HEK293 (cell line): Measurements from ENCODE around the gene SYNE1.

ENCODE experiments used
- REPIN1 ChIP-seq: fragments of 450-650 bp; formaldehyde crosslinking; IDR thresholded peaks from 2 replicates; pipeline ENCODE4 v1.5.1; 2017; ENCODE audit warnings: missing biosample characterization, missing genetic modification characterization, low read depth
- ZNF221 ChIP-seq: fragments of 450-650 bp; formaldehyde crosslinking; IDR thresholded peaks from 2 replicates; pipeline ENCODE4 v1.5.1; 2017; ENCODE audit warnings: missing biosample characterization, missing genetic modification characterization, borderline replicate concordance
- ZNF510 ChIP-seq: fragments of 450-650 bp; formaldehyde crosslinking; IDR thresholded peaks from 2 replicates; pipeline ENCODE4 v1.5.1; 2018; ENCODE audit warnings: mild to moderate bottlenecking, missing genetic modification characterization, missing biosample characterization; ENCODE audit not compliant: insufficient replicate concordance
- ZNF777 ChIP-seq: fragments of 450-650 bp; formaldehyde crosslinking; IDR thresholded peaks from 2 replicates; pipeline ENCODE4 v1.5.1; 2017; ENCODE audit warnings: missing biosample characterization, missing genetic modification characterization, borderline replicate concordance
- ZNF792 ChIP-seq: fragments of 450-650 bp; formaldehyde crosslinking; IDR thresholded peaks from 2 replicates; pipeline ENCODE4 v1.5.1; 2016; ENCODE audit warnings: missing biosample characterization, missing genetic modification characterization

- no peak for TF ChIP-seq ZNF221
- no peak for TF ChIP-seq ZNF510
- TF ChIP-seq ZNF792 (tag by site-specific recombination): no peak
- no peak for TF ChIP-seq REPIN1
- TF ChIP-seq ZNF777: no peak
These were observed 183.2 kb downstream of the SYNE1 start for GRCh38 chr6:152454003-152454402.
